NCI-H128 (cell line): ENCODE measurements around the gene CST9.

Experiments
- DNase-seq: peaks from one replicate; lab custom pipeline; 2025; ENCODE audit not compliant: unreplicated experiment; lab: John Stamatoyannopoulos, UW

CST9 gene, protein sequence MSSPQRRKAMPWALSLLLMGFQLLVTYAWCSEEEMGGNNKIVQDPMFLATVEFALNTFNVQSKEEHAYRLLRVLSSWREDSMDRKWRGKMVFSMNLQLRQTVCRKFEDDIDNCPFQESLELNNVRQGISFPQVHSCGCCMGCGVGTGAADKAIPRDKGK

DNA sequence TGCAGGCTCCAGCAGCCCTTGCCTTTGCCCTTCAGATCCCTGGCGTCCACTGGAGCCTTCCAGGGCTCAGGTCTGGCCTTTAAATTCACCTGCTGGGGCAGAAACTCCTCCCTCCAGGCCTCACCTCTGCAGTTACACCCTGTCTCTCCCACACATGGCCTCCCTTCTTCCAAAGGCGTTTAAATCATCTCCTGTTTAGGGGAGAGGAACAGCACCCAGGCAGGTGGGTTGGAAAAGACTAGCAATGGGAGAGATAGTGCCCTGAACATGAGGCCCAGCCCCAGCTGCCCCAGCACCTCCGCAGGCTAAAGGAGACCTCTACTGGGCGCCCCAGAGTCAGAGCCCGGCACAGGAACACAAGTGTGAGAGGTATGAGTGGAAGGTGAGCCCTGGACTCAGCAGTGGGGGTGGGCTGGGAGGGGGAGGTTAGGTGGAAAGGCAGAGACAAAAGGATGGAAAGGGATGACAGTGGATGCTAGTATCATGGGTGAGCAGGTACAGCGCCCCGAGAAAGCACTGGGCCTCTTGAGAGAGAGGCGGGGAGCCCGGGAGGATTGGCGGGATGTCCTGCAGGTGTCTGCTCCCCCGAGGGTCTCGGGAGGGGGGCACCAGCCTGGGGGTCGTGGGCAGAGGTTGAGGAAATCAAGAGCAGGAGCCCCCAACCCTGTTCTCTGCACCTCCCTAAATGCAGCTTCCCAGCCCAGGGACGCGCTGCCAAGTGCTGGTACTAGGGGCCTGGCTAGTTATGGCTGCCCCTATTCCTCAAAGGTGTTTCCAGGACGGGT, at the start of gene CST9:
Gene CST9 (minus strand): TSS at position 51 of the 785 bp plus-strand sequence. CDS start 53 bp downstream, outside the sequence.
- no peak for DNase-seq

DNA sequence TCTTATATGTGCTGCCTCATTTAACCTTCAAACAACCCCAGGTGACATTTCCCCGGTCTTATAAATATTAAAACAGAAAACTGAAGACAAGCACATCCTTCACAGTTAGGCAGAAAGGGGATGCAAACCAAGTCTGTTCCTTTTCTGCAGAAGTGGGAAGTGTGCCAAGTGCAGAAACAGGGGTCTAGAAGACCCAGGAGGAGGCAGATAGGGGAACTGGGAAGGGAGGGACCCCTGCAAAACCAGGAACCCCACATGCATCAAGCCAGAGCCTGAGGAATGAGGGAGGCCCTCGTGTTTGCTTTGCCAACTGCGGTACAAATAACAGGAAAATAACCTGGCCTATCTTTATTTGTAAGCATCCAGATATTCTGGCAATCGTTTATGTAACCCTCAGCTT, 49.0 kb upstream of the CST9 start:
- no peak for DNase-seq

DNA sequence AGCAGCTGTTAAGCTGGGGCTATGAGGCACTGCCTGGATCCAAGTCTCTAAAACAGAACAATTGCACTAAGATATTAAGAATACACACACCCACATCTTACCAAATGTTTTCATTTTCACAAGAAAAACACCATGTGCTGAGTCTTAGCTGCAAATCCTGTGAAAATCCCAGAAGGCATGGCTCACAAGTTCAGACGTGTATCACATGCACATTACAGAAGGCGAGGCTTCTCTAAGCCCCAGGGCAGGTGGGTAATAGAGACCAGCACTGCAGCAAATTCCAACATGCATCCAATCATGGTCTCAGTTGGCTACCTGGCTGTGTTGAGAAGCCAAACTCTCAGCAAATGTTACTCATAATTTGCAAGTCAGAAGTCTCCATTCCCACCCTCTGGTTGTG, 48.3 kb upstream of the CST9 start:
- no peak for DNase-seq

DNA sequence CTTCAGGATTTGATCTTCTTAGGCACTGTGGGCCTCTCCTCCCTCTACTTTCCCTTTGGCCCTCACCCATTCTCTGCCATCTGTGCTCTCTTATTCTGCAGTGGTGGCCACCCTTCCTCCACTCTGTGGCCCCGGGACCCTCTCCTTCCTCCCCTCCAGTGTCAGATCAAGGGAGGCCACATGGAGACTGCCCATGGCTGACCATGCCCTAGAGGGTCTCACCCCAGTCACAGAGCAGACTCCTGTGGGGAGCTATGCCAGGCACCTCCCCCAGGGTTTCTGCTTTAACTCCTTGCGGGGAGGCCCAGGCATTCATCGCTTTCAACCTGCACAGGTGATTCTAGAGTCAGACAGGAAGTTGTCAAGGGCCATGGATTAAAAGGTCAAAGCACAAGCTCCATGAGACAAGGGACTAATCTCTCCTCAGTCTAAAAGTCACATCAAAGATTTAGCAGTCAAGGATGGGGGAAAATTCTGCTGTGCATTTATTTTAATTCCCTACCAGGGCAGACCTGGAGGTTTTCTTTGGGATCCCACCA, 47.8 kb upstream of the CST9 start:
- DNase-seq = no peak

DNA sequence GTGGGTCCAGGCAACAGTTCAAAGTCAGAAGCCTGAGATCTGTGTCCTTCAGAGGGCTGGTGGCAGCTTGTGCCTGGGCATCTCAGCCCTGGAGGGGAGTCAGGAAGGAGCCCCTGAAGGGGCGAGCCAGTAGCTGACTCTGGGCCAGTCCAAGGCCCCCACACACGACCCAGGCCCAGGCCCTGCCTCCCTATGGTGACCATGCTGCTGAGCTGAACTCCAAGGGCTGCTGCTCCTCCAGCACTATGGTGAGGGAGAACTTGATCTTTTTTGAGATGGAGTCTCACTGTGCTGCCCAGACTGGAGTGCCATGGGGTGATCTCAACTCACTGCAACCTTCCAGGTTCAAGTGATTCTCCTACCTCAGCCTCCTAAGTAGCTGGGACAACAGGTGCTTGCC, 47.2 kb upstream of the CST9 start:
- no peak for DNase-seq

DNA sequence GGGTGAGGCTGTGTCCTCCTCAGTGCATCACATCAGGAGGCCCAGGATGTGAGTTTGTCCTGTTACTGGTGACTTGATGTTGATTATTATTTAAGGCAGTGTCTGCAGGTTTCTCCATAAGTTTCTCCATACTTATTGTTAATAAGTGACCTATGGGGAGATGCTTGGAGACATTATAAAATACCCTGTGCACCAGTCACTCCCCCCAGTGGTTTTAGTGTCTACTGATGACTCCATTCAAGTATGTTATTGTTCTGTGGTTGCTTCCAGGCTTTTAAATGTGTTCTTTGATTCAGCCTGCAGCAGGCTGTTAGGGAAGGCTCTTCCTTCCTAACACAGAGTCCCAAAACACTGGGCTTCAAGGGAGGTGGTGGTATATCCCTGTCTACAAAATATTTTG, 46.7 kb upstream of the CST9 start:
- DNase-seq = no peak

DNA sequence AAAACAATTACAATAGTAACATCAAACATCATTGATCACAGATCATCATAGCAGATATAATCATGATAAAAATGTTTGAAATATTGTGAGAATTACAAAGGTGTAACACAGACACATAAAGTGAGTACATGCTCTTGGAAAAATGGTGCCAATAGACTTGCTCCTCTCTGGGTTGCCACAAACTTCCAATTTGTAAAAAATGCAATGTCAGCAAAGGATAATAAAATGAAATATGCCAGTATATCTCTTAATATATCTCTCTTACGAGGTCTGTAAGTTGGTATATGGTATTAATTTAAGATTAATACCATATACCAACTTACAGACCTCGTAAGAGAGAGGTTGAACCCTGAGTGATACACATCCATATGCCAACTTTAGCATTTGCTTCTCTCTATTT, 45.4 kb upstream of the CST9 start:
- DNase-seq = no peak

DNA sequence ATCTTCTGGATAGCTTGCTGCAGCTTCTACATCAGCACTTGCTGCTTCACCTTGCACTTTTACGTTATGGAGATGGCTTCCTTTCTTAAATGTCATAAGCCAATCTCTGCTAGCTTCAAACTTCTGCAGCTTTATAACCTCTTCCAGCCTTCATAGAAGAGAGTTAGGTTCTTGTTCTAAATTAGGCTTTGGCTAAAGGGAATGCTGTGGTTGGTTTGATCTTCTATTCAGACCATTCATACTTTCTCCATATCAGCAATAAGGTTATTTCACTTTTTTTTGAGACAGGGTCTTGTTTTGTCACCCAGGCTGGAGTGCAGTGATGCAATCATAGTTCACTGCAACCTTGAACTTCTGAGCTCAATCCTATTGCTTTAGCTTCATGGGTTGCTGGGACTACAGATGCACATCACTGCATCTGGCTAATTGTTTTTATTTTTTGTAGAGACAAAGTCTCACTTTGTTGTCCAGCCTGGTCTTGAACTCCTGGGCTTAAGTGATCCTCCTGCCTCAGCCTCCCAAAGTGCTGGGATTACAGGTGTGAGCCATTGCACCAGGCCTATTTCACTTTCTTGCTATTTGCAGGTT, 44.2 kb upstream of the CST9 start:
- no peak for DNase-seq

DNA sequence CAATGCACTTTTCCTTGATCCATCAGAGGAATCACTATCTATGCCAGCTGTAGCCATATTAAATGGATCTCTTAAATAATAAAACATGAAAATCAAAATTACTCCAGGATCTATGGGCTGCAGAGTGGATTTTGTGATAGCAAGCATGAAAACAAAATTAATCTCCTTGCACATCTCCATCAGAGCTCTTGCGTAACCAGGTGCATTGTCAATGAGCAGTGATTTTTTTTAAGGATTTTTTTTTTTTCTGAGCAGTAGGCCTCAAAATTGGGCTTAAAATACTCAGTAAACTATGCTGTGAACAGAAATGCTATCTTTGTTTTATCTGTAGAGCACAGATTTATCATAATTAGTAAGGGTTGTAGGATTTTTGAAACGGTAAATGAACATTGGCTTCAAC, 43.5 kb upstream of the CST9 start:
- no peak for DNase-seq

DNA sequence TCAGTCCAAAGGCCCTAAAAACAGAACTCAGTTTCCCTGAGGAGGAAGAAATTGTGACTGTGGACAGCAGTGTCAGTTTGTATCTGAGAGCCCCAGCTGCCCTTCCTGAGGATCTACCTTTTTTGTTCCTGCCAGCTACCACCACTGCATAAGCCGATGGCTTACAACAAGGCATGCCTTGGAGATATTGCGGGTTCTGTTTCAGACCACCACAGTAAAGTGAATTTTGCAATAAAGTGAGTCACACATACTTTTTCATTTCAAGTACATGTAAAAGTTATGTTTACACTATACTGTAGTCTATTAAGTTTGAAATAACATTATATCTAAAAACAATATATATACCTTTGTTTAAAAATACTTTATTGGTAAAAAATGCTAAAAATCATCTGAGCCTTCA, 41.6 kb upstream of the CST9 start:
- no peak for DNase-seq

DNA sequence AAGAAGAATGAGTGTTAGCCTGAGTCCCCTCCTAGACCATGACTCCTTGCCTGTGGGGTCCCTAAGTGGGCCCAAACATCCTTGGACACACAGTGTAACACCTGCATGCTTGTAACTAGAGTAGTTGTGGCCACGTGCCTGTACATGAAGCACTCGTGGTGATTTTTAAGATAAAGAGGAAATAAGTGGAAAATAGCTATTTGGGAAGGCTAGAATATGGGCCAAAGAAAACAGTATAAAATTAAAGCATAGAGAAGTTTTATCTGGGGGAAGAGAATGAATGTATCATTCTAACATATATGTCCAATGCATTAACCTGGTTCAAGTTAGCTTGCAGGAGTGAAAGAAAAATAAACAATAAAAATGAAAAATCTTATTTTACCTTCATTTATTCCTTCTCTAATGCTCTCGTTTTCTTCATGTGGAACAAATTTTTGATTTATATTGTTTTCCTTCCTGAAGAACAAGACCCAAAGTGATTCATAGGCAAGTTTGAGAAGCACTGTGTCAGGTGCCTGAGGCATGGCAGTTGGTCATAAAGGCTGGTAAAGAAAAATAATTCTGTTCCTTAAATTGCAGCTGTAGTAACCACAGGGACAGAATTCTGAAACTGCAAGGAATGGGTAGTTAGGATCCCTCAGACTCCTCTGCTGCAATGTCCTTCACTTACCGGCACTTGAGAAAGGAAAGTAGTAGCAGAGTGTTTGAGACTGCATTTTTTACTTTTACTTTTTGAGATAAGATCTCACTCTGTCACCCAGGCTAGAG, 40.6 kb upstream of the CST9 start:
- no peak for DNase-seq

DNA sequence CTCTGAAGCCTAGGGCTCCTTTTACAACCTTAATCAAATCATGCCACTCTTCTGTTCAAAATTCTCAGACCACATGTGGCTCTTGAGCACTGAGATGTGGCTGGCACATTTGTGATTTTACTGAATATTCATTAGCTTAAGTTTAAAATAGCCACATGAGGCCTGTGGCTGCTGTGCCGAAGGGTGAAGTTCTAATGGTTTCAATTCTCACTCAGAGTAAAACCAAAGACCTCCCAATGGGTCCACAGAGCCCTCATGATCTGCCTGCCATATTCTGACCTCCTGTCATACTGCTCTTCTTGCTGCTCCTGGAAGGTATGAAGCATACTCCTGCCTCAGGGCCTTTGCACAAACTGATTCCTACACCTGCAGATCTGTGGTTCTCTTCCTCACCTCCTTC, 39.9 kb upstream of the CST9 start:
- no peak for DNase-seq

DNA sequence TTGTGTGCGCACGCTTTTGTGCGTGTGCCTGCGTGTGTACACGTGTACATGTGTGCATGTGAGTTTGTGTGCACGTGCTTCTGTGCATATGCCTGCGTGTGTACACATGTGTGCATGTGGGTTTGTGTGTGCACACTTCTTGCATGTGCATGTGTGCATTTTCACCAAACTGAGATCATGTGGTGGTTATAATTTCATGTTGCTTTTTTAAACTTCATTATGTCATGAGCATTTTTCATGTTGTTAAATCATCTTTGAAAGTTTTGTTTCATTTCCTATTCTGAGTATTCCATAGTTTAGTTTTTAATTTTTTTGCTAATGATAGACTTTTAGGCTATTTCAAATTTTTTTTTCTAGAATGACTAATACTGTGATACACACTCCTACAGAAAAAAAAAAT, 38.4 kb upstream of the CST9 start:
- DNase-seq = no peak

DNA sequence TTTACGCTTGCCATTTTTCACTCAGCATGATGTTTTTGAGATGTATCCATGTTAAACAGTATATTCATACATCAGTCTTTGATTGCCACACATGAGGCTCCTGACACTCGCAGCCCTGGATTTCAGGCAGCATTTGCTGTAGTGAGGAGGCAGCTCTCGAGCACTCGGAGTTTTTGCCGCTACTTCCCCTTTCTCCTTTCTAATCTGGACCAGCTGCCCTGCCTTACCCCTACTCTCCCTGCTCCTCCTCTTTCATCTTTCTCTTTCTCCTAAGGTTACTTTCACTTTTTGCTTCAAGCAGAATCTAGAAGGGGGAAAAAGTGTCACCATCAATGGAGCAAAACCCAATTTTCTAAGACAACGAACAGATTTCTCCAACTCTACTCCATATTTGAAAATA, 37.9 kb upstream of the CST9 start:
- no peak for DNase-seq

DNA sequence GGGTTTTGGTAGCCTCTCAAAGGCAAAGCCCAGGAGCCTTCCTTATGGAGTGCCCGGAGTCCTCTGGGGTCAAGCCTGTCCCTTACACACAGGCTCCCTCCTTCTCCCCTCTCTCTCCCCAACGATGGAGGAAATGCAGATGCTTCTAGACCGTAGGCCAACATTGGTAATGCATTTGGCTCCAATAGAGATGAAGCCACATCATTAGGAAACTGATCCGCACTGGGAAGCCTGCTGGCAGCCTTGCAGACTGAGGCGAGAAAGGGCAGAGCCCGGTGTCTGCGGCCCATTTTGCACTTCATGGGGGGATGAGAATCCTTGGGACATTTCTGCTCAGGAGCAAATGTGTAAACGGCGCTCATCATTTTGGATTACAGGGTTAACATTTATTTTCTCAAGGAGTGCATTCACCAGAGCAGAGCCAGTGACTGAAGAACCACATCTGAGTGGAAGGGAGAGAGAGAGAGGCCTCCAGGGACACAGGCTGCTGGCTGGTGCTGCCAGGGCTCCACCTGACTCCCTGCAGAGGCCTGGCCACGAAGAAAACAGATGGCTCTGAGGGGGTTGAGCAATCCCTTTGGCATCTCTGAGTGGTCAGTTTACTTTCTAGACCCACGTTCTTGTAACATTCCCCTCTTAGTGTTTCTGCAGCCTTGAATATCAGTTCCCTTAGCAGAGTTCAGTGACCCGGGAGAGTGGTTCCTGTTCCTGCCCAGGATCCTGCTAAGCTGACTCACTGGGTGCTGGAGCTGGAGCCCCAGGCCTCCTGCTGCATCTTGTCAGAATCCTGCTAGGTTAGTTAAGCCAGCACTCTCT, 36.4 kb upstream of the CST9 start:
- DNase-seq = no peak

DNA sequence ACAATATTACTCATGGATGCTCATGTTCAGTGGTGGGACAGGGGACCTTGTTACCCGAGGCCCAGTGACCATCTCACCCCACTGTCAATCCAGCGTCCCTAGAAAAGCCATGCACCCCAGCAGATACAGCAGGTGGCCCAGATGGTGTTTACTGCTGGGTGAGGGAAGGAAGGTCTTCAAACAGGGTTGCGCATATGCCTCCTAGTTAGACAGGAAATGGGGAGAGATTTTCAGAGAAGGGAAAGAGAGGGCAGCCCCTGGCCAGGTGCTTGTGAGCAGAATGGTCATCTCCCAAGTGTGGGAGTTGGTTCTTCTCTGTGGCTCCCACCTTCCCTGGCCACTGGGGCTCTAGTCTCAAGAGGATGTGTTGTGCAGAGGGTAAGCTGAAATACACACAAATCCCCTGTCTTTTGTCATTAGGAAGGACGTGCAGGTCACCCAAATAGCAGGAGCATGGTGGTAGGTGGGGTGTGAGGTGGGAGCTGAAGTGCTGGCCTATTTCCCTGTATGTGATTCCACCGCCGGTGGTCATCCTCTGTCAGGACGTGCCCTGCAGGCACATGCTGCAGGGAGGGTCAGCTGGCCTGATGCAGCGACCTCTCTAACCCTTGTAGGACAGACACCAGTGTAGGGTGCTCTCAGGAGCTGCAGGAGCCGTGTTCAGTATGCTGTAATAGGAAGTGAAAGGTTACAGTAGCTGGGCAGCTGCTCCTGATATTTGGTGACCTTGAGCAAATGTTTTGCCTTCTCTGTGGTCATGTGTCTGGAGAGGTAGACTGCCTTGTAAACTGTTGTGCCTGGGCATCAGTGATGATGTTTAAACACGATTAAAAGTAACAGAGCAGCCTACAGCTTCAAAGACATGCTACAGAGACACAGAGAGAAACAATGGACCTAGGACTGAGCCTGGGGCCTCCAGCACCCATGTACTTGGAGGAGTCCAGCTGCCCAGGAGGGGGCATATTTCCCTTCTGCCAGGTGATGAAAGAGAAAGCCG, 35.3 kb upstream of the CST9 start:
- no peak for DNase-seq

DNA sequence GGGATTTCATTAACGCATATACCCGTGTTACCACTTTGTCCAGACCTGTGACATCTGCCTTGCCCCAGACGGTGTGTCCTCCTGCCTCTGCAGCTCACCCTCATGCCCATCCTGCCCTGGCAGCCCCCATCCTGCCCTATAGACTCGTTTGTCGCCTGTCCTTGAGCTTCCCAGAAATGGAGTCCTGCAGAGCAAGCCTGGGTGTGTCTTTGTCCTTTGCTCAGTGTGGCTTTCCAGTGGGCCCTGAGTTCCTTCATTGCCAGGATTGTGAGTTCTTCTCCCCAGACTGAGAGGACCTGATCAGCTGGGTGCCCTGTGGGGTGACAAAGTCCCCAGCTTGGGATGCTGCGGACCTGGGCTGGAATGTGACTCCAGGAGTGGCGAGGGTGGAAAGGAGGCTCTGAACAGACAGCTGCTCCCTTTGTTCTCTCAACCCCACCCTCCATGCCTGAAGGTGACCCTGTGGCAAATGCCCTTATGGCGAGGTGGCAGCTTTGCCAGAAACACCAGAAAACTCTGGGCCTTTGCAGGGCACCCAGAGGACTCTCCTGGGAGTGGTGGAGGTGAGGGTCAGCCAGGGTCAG, 34.4 kb upstream of the CST9 start:
- no peak for DNase-seq

DNA sequence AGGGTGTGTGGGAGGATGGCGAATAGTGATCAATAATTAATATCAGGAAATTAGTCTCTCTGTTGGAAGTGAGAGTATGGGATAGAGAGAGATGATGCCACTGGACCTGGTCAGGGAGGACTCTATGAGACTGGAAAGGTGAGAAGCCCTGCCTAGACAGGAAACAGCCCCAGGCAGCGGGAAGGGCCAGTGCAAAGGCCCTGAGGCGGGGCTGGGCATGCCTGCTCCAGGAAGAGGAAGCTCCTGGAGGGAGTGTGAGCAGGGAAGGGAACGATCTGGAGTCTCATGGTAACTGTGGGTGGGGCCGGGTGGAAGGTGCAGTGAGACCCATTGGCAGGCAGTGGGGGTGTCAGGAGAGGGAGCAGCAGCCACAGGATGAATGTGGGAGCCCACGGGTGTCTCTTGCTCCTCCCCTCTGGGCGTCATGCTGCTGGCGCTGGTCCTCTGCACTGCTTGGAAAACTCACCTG, 33.8 kb upstream of the CST9 start:
- DNase-seq = no peak

DNA sequence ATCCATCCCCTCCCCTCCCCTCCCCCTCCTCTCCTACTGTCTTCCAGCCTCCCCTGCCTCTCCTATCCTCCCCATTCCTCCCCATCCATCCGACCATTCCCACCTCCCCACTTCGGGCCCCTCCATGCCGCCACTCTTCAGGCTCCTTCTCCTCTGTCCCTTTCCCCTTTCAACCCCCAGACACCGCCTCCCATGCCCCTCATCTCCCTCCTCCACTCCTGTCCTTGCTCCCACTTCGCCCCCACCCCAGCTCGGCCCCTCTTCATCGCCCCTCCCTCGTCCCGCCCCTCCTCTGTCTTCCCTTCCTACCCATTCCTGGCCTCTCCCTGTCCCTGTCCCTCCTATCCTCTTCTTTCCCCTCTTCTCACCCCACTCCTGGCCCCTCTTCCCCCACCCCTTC, 32.6 kb upstream of the CST9 start:
- DNase-seq = no peak
